Erythroblast (primary cell): ENCODE data around the gene COL12A1.

ENCODE experiments used
- DNase-seq, 2 experiments: peaks; one replicate each; lab custom pipeline; 2025; lab: John Stamatoyannopoulos, UW
- GATA1 ChIP-seq: IDR thresholded peaks from 2 replicates; pipeline ENCODE4 v1.6.1; 2011; ENCODE audit warnings: low read depth, mild to moderate bottlenecking, control low read depth, low read length, moderate library complexity
- POLR2A ChIP-seq: IDR thresholded peaks from 2 replicates; pipeline ENCODE4 v1.6.1; 2011; ENCODE audit warnings: mild to moderate bottlenecking, low read length

The COL12A1 gene

DNA sequence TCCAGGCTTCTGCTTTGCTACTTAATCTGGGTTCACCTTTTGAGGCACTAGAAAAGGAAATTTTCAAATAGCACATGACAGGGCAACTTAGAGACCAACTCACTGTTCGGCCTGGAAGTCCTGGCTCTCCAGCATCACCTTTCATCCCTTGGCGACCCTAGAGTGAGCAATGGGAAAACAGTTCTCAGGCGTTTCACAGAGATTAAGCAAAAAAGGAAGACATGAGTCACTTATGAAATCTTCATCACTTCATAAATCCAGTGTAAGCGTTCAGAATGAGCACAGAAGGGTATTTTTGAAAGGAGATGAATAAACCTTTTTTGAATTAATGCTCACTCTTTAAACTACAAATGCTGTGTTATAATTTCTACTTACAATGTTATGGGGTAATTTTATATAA lies 104.0 kb downstream of the COL12A1 start:
- DNase-seq: no peak
- TF ChIP-seq GATA1: no peak
- no peak for TF ChIP-seq POLR2A

DNA sequence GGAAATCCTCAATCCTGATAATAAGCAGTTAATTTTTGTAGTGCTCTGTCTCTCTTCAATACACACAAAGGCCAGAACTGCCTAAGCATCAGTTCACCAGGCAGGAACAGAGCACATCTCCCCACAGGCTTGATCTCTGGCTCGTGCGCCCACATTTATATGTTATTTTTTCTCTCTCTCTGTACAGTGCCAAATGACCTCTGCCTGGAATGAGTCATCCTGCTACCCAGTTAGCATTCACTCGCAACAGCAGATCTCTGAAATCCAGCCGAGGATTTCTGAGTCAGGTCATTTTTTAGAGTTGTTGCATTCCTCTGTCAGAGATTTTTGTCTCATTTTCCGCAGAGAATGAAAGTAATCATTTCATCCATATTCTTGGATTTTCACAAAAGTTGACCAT lies 107.1 kb downstream of the COL12A1 start:
- DNase-seq: no peak
- TF ChIP-seq POLR2A: no peak
- TF ChIP-seq GATA1: no peak

DNA sequence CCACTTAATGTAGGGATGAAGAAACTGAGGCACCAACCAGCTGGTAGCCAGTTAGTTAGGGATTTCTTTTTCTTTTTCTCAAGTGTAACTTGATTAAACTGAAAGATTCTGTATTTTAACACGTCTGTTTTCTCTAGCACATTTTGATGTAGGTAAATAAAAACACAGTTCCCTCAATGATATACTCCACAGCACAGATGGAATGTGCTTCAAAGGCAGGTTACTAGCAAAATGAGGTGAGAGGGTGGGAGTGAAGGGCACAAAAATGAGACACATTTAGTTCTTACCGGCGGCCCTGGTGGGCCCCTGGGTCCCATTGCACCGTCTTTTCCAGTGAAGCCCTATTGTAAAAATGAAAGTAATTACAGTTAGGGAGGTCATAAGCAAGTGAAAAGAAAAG lies 108.9 kb downstream of the COL12A1 start:
- no peak for DNase-seq
- TF ChIP-seq POLR2A (no peak), GATA1 (no peak)

DNA sequence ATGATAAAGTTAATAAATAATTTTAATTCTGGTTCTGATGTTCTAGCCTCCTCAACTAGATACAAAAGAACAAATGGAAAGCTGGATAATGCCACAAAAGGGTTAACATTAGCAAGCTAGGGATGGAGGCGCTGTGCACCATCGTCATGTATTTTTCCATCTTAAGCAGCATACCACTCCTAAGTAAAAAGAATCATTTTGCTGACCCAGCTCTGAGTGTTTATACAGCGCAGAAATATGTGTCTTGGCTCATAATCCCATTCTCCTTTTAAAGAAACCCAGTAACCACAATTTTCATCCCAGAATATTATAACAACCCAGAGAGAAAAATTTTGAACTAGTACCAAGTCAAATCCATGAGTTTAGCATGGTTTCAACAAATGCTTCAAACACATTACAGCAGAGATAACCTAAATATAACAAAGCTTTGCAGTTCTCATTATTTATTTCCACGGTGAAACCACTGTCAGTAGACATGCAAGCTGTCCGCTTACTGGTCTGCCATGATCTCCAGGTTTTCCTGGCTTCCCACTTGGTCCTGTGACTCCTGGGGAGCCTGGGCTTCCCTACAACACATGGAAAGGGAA lies 111.1 kb downstream of the COL12A1 start:
- DNase-seq: no peak
- TF ChIP-seq GATA1: no peak
- no peak for TF ChIP-seq POLR2A

DNA sequence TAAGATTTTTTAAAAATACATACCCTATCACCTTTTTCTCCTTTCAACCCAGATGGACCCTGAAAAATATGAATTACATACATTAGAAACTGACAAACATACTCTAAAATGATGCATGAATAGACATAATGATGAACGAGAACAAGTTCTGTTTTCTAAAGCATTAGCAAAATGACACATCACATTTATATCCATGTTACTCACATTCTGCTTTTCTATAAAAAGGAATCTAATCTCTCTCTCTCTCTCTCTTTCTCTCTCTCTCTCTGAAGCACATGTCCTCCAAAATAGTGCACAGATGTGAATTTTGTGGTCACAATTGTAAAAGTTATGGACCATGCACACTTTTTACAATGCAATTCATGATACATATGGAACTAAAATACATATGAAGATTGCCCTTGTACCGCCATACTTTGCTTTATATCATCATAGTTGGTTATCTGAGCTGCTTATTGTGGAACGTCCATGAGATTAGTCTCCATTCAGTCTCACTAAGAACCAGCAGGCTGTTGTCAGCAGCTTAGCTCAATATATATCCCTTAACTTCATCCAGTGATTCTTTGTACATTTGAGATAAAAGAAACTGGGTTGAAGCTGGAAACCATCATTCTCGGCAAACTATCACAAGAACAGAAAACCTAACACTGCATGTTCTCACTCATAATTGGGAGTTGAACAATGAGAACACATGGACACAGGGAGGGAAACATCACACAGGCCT lies 114.2 kb downstream of the COL12A1 start:
- no peak for DNase-seq
- no peak for TF ChIP-seq GATA1
- no peak for TF ChIP-seq POLR2A

DNA sequence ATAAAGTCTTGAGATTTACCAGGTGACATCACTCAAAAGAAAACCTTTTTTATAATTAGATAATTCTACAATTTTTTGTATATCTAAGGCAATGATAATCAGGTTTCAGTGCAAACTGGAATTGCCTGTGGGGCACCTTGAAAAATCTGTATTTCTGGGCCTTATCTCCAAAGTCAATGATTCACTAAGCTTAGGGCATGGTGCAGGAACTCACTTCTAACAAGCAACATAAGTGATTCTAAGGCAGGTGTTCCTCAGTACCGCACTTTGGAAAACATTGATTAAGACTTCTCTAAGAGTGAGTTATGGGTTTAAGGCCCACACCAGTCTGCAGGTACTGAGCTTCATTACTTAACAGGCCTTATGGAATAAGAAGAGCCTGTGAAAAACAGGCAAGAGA lies 115.3 kb downstream of the COL12A1 start:
- no peak for DNase-seq
- TF ChIP-seq GATA1 (no peak), POLR2A (no peak)

DNA sequence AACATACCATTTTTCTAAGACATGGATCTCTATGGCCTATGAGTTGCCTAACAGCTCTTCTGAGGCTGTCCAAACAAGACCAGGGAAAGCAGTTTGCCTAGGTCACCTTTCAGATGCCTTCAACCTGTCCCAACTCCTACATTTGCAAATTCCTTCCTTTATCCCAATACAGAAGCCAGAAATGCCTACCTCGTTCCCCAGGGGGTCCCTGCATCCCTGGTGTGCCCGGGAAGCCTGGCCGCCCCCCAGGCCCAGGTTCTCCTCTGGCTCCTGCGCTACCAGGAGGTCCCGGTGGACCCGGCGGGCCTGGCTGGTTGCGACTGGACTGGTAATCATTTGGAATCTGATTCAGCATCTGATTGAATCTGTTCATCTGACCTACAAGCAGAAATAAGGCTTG lies 115.9 kb downstream of the COL12A1 start:
- TF ChIP-seq POLR2A: no peak
- no peak for TF ChIP-seq GATA1

DNA sequence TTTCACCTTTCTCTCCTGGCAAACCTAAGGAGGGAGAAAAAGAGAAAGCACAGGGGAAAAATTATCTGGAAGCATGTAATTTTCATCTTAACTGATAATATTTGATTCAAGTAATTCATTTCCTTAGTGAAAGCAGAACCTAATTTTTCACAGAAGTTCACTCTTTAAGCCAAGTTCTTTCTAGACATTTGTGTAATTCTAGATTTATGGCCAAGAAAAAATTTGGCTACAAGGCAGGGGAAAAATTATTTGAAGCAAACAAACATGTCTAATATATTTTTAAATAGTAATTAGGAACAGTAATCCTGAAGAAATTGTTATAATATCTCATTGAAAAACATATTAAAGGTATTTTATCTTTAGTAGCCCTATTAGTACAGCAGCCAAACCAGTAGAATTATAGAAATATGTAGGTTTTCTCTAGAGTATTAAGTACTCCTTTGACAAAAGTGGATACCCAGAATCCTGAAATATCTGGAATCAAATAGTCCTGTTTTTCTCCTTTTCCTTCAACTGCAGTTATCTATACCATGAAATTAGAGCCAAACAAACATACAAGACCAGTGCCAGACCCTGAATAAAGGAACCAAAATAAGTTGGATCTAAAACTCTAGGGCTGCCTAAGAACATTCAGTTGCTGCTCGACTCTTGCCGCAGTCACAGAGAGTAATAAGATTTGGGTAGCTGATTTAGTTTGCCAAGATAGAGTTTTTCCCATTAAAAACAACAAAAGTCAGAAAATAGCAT lies 116.5 kb downstream of the COL12A1 start:
- DNase-seq: no peak
- TF ChIP-seq GATA1 (no peak), POLR2A (no peak)

More for the DNA sequence above, 115.9 kb downstream of the COL12A1 start:
- no peak for DNase-seq

DNA sequence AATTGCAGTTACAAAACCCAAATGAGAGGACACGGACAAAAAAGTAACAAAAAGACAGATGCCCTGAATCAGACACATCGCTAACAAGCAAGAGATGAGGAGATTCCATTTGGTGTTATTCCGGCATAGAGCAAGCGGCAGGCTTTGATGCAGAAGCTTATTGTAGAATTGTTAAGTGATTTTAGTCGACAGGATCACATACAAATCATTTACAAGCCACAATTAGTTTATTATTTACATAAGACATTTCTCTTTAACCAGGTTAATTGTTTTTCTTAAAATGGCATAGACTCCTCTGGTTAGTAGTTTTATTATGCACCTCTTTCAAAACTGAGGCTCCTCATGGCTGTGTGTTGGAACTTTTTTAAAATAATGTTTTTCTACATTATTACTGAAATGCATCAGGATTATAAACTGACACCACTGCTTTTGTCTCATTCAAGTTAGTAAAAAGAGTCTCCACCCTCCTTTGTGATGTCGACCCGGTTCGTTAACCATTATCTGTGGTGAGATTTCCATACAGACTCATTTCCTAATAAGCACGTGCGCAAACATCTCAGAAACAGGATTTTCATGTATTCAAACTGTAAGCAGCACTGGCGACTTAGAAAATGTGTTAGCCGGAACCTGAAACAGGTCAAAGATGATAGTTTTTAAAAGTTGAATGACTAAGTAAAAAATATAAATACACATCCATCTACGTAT lies 119.8 kb downstream of the COL12A1 start:
- no peak for DNase-seq
- TF ChIP-seq GATA1 (no peak), POLR2A (no peak)

DNA sequence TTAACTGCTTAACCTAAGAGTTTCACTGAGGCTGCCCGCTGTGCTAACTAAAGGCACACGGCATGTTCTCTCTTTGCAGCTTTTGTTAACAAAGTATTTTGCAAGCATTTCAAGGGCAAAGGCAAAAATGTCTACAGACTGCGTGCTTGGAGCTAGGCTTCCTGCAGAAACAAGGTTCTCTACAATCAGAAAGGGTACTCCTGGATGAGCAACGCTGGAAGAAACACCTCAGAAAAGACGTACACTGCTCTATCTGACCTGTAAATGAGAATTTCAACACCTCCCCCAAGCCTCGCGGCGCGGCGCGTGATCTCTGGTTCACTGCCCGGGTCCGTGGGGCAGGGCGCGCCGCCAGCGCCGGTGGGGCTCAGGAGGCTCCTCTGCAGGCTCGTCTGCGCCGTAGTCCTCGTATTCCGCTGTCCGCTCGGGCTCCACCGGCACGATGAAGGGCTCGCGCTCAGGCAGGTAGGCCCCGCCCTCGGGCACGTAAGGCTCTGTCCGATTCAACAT lies 120.9 kb downstream of the COL12A1 start:
- TF ChIP-seq POLR2A (no peak), GATA1 (no peak)
- DNase-seq: no peak

DNA sequence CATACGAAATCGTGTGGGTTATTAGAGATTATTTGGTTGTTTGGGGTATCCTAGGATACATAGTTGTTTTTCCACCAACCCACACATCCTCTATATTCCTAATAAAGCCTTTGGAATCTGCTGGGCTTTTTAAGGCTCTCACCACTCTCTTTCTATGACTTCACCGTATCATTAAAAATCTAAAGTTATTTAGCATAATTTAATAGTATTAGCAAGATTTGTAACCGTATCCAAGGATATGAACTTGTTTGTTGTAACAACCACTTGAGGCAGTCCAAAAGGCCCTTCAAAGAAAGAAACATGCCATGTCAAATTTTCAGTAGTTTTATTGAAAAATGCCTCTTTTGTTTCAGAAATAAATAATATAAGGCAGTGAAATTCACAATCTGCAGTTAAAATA lies 121.8 kb downstream of the COL12A1 start:
- TF ChIP-seq GATA1 (no peak), POLR2A (no peak)
- DNase-seq: no peak

DNA sequence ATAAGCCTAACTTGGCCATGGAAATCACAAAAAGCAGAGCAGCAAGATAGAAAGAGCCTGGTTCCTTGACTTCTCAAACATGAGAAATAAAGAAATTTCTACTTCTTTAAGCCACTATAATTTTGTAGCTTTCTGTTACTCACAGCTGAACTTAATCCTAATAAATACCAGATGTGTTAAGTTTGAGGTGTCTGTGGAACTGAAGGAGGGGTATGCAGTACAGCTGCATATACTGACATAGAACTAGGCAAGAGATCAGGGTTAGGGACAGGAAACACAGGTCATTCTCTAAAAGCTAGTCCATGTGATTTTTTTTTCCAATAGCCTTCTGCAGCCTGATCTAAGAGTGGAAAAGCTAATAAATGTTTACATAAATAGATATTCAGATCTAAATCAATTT lies 123.9 kb downstream of the COL12A1 start:
- no peak for DNase-seq
- TF ChIP-seq POLR2A (no peak), GATA1 (no peak)

DNA sequence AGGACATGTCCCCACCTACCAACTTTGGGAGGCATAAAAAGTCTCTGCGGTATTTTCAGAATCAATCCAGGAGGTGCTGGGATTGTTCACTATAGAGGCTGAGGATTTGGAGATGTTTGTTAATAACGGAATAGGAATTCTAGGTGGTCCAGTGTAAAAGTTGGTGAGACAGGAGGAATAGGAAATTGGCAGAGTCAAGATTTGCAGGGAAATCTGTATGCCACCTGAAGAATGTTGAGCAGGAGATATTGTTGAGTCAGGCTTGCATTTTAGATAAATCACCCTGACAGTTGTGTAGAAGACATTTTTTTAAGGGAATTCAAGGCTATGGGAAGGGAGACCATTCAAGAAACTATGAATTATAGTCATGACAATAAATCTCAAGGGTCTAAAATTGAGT lies 124.8 kb downstream of the COL12A1 start:
- DNase-seq: no peak
- no peak for TF ChIP-seq GATA1
- no peak for TF ChIP-seq POLR2A
